NCI-H2196 (cell line): ENCODE results near the gene PDE2A.

ENCODE experiments used
- DNase-seq: peaks from one replicate; lab custom pipeline; 2025; ENCODE audit not compliant: unreplicated experiment; lab: John Stamatoyannopoulos, UW

PDE2A gene

GRCh38 chr11:72592698-72593495, 81.3 kb downstream of the PDE2A start:
- no peak for DNase-seq

- no peak for DNase-seq
Observed at GRCh38 chr11:72591785-72592502, 82.3 kb downstream of the PDE2A start.

DNA sequence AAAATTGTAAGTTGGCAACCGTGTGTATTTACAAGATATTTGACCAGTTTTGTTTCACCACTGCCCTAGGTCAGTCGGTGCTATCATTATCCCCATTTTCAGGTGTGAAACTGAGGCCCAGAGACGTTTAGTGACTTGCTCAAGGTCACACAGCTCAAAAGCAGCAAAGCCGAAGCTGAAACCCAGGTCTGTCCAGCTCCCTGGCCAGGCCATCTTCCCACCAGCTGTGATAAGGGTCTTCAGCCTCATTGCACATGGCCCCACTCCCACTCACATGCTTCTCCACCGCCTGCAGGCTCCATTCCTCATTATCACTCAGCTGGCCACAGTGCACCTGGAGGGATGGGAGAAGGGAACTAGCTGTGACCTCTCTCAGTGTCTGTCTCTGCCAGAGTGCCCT, 83.2 kb downstream of the PDE2A start:
- no peak for DNase-seq

GRCh38 chr11:72589802-72590761, 84.1 kb downstream of the PDE2A start:
- no peak for DNase-seq

DNA sequence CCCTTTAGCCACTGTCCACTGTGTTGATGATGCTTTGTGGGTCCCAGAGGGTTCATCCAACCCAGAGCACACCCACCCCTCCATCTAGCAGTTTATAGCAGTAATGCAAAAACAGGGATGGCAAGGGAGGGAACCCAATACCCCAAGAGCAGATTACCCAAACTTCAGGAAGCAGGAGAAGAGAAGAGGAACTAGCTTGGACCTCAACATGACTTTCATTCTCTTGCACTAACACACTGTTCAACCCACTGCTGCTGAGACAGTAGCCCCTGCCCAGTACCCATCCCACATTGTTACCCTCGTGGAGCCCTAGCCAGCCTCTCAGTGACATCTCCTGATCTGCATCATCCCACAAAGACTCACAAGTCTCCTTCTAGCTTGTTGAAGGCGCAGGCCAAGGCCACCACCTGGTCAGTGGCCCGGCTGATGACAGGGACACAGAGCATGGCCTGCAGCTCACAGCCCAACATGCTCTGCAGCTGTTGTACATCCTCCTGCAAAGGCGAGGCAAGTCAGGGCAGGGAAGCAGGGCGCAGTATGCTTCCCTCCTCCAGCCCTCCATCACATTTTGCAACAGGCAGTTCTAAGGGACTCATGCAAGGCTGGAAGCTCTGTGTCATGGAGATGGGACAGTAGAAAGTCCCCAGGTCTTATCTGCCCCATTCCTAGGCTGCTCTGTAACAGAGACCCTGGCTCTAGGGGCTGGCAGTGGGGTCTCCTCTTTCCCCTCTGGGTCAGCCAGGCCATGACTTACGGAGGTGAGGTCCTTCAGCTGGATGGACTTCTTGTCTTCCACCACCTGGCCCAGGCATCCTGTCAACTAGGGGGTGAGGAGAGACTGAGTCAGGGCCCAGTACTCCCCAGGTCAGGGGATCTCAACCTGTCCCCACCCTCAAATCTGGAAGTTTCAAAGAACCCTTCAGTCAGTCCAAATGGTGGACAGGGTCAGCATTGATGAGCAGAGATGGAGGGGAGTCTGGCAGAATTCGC, 85.5 kb downstream of the PDE2A start:
- DNase-seq = no peak

- DNase-seq = no peak
Observed at GRCh38 chr11:72587696-72588095, 86.5 kb downstream of the PDE2A start.

- no peak for DNase-seq
Observed at GRCh38 chr11:72586321-72587090, 87.7 kb downstream of the PDE2A start.

GRCh38 chr11:72585762-72586311, 88.4 kb downstream of the PDE2A start:
- DNase-seq = peak; percentile 79

- no peak for DNase-seq
Observed at GRCh38 chr11:72584939-72585597, 89.2 kb downstream of the PDE2A start.

GRCh38 chr11:72584293-72584938, 89.8 kb downstream of the PDE2A start:
- DNase-seq = no peak

- DNase-seq = no peak
Observed at GRCh38 chr11:72583616-72584292, 90.5 kb downstream of the PDE2A start.

- no peak for DNase-seq
Observed at GRCh38 chr11:72583177-72583553, 91.1 kb downstream of the PDE2A start.

DNA sequence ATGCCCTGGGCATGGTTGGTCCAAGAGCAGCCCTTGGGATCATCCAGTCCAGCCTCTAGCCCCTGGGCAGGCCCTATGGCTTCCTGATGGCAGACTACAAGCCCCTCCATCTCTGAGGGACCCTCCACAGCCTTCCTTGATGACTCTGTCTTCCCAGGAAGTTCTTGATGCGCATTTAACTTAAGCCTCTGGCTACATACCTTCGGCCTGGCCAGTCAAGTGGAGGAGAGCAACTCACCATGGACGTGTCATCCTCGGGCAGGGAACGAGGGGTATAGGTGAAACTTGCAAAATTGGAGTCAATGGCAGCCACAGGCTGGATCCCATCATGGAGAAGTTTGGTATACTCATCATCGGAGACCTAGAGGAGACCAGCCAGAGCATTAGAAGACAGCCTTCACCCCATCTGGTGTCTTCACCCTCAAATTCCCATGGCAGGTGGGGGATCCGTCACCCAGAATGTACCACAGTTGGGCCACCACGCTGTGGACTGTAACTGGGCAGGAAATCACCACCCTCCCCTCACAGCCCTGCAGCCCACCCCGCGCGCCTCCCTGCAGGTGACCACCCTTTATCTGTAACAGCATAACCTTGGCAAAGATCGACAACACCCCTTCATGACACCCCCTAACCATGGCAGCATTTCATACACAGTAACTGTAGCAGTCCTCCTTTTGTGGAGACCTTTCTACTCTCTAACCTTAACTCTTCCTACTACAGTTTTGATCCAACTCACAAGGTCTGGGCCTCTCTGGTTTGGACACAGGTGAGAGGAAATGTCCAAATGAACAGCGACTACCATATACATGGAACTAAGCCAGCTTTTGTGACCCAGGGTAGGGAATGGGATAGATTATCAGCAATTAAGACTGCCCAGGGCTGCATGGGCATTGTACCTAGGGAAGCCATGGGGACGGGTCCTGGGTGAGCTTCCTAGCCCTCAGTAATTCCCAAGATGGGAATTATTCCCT, 91.7 kb downstream of the PDE2A start:
- no peak for DNase-seq

- no peak for DNase-seq
Observed at GRCh38 chr11:72581067-72581466, 93.2 kb downstream of the PDE2A start.

DNA sequence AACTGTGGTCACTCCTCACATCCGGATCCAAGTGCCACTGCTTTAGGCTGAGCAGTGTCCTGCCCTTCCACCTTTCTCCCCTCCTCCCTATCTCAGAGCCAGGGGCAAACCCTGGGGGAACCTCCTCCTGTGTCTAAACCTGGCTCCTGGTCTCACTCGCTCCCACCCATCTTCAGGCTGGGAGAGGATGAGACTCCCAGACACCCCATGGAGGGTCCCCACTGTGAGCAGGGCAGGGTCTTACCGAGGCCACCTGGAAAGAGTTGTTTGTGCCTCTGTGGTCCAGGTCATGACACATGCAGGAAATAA, 93.6 kb downstream of the PDE2A start:
- DNase-seq = no peak

GRCh38 chr11:72579816-72580641, 94.2 kb downstream of the PDE2A start:
- no peak for DNase-seq
